ENCODE data around the gene PTPRJ.

PTPRJ gene

GRCh38 chr11:47955061-47955755 lies 25.2 kb upstream of the PTPRJ start:
- no peaks in the 10 kb centered on the region for H3K9me3 Mint-ChIP-seq (ENCODE audit: low read depth)
- peaks cover 24% of the 10 kb centered on the region for H3K4me1 Mint-ChIP-seq (ENCODE audit: low read depth)
- H3K36me3 Mint-ChIP-seq = no peaks in the 10 kb centered on the region
- no peak overlapping the region for H3K27ac Mint-ChIP-seq
- H3K4me3 Mint-ChIP-seq = no peak overlapping the region
- no peaks in the 10 kb centered on the region for H3K27me3 Mint-ChIP-seq

DNA sequence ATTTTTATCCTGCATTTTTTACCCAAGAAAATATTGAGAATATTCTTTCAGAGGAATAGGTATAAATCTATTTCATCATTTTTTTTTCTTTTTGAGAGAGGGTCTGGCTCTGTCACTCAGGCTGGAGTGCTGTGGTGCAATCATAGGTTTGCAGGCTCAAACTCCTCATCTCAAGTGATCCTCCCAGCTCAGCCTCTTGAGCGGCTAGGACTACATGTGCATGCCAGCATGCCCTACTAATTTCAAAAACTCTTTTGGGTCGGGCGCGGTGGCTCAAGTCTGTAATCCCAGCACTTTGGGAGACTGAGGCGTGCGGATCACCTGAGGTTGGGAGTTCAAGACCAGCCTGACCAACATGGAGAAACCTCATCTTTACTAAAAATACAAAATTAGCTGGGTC lies 20.3 kb upstream of the PTPRJ start:
- Mint-ChIP-seq H3K27me3 (no peaks in the 10 kb centered on the region), H3K36me3 (no peaks in the 10 kb centered on the region), H3K9me3 (ENCODE audit: low read depth) (no peaks in the 10 kb centered on the region), H3K4me3 (no peak overlapping the region), H3K27ac (no peak overlapping the region), H3K4me1 (ENCODE audit: low read depth) (peaks cover 6% of the 10 kb centered on the region)

DNA sequence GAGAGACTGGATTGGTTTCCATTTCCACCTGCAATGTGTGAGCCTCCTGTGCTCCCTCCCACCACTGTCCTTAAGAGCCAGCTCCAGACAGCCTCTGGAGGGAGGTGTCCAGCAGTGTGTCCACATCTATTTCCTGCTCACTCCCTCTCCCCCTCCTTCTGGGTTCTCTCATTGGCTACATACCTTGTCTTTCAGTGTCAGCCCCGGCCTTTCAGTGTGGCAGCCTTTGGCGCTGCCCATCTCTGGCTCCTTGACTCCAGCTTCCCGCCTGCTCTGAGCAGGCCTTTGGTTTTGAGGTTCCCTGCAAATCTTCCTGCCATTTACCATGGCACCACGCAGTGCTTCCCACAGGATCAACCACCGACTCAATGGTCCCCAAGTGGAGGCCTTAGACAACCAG lies 19.0 kb upstream of the PTPRJ start:
- Mint-ChIP-seq H3K4me1 (ENCODE audit: low read depth) (no peaks in the 10 kb centered on the region), H3K27ac (no peak overlapping the region), H3K4me3 (no peak overlapping the region), H3K27me3 (no peaks in the 10 kb centered on the region), H3K9me3 (ENCODE audit: low read depth) (no peaks in the 10 kb centered on the region), H3K36me3 (no peaks in the 10 kb centered on the region)

- H3K4me1 Mint-ChIP-seq (ENCODE audit: low read depth) = no peaks in the 10 kb centered on the region
- no peak overlapping the region for H3K4me3 Mint-ChIP-seq
- no peaks in the 10 kb centered on the region for H3K9me3 Mint-ChIP-seq (ENCODE audit: low read depth)
- no peaks in the 10 kb centered on the region for H3K36me3 Mint-ChIP-seq
- H3K27me3 Mint-ChIP-seq = no peaks in the 10 kb centered on the region
- no peak overlapping the region for H3K27ac Mint-ChIP-seq
These were observed 15.8 kb upstream of the PTPRJ start for GRCh38 chr11:47964546-47964945.

DNA sequence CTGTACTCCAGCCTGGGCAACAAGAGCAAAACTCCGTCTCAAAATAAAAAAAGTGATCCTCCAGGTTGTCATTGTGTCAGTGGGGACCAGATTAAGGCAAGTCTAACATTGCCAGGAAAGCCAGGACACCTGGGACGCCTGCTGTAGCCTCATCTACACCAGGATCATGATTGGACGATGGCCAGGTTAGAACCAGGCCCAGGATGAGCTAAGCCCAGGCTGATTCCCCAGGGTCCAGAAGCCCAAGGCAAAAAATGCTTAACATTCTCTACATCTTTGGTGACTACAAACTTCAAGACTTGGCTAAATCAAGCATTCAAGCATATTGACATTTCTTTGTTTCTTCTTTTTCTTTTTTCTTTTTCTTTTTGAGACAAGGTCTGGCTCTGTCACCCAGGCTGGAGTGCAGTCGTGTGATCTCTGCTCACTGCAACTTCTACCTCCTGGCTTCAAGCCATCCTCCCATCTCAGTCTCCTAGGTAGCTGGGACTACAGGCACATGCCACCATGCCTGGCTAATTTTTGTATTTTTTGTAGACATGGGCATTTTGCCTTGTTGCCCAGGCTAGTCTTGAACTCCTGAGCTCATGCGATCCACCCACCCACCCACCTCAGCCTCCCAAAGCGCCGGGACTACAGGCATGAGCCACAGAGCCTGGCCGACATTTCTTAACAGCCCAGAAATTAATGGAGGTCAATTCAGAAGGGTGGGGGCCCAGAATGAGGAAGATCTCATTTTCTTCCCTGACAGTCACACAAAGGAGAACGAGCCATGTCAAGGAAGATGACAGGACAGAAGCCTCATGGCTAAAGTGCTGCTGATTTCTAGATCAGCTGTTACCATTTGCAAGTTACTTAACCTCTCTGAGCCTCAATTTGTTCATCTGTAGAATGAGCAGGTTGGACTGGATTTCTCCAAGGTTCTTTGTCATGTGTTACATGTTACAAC lies 12.5 kb upstream of the PTPRJ start:
- Mint-ChIP-seq H3K4me3 (no peak overlapping the region), H3K27ac (no peak overlapping the region), H3K4me1 (ENCODE audit: low read depth) (no peaks in the 10 kb centered on the region), H3K36me3 (no peaks in the 10 kb centered on the region), H3K27me3 (no peaks in the 10 kb centered on the region), H3K9me3 (ENCODE audit: low read depth) (no peaks in the 10 kb centered on the region)

GRCh38 chr11:47969401-47969800 lies 11.0 kb upstream of the PTPRJ start:
- no peaks in the 10 kb centered on the region for H3K36me3 Mint-ChIP-seq
- H3K9me3 Mint-ChIP-seq (ENCODE audit: low read depth) = no peaks in the 10 kb centered on the region
- no peak overlapping the region for H3K4me3 Mint-ChIP-seq
- H3K27me3 Mint-ChIP-seq = no peaks in the 10 kb centered on the region
- no peak overlapping the region for H3K27ac Mint-ChIP-seq
- no peaks in the 10 kb centered on the region for H3K4me1 Mint-ChIP-seq (ENCODE audit: low read depth)

- Mint-ChIP-seq H3K27ac (no peak overlapping the region), H3K27me3 (no peaks in the 10 kb centered on the region), H3K36me3 (no peaks in the 10 kb centered on the region), H3K9me3 (ENCODE audit: low read depth) (no peaks in the 10 kb centered on the region), H3K4me1 (ENCODE audit: low read depth) (no peaks in the 10 kb centered on the region), H3K4me3 (no peak overlapping the region)
These were observed 8.9 kb upstream of the PTPRJ start for GRCh38 chr11:47971501-47971900.

GRCh38 chr11:47973173-47973572 lies 7.2 kb upstream of the PTPRJ start:
- Mint-ChIP-seq H3K36me3 (no peaks in the 10 kb centered on the region), H3K4me3 (no peak overlapping the region), H3K9me3 (ENCODE audit: low read depth) (no peaks in the 10 kb centered on the region), H3K27me3 (no peaks in the 10 kb centered on the region), H3K4me1 (ENCODE audit: low read depth) (no peaks in the 10 kb centered on the region), H3K27ac (no peak overlapping the region)

GRCh38 chr11:47976931-47977330 lies 3.4 kb upstream of the PTPRJ start:
- H3K4me3 Mint-ChIP-seq = no peak overlapping the region
- no peak overlapping the region for H3K27ac Mint-ChIP-seq
- H3K4me1 Mint-ChIP-seq (ENCODE audit: low read depth) = peaks cover 7% of the 10 kb centered on the region
- no peaks in the 10 kb centered on the region for H3K9me3 Mint-ChIP-seq (ENCODE audit: low read depth)
- H3K36me3 Mint-ChIP-seq = no peaks in the 10 kb centered on the region
- no peaks in the 10 kb centered on the region for H3K27me3 Mint-ChIP-seq

- Mint-ChIP-seq H3K9me3 (ENCODE audit: low read depth) (no peaks in the 10 kb centered on the region), H3K4me3 (no peak overlapping the region), H3K27ac (no peak overlapping the region), H3K27me3 (no peaks in the 10 kb centered on the region), H3K36me3 (no peaks in the 10 kb centered on the region), H3K4me1 (ENCODE audit: low read depth) (peaks cover 12% of the 10 kb centered on the region)
These were observed 2.7 kb upstream of the PTPRJ start for GRCh38 chr11:47977623-47978022.

DNA sequence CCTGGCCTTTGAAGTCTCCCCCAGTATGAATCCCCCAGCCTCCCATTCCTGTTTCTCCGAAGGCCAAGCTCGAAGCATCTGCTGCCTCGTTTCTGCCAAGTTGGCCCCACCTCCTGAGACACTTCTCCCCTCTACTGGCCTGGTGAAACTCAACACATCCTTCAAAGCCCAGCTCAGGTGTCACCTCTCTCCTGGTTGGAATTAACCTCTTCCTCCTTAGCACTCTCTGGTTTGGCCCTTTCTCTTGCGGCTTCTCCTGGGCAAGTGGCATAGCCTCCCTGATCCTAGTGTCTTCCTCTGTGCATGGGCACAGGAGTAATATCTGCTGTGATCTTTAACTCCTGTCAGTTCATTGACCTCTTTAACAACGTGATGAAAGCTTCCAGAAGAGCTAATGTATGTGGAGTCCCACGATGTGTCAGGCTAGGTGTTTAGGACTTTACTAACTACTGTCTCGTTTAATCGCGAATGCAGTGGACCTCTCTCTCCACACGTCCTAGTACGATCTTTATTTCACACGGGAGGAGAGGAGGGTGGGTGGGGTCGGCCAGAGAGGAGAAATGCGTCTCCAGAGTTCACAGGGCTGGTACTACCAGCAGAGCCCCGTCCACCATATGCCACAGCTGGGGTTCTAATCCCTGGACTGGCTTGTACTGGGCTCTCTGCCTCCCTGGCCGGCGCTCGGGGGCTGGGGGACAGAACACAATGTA lies 826 bp upstream of the PTPRJ start:
- Mint-ChIP-seq H3K27ac (peak overlapping the region; percentile 66), H3K4me1 (ENCODE audit: low read depth) (peaks cover 28% of the 10 kb centered on the region), H3K4me3 (peak overlapping the region; percentile 78), H3K36me3 (no peaks in the 10 kb centered on the region), H3K9me3 (ENCODE audit: low read depth) (no peaks in the 10 kb centered on the region), H3K27me3 (no peaks in the 10 kb centered on the region)

GRCh38 chr11:47980907-47981621 lies 705 bp downstream of the PTPRJ start:
- Mint-ChIP-seq H3K9me3 (ENCODE audit: low read depth) (no peaks in the 10 kb centered on the region), H3K27me3 (no peaks in the 10 kb centered on the region), H3K4me1 (ENCODE audit: low read depth) (peaks cover 29% of the 10 kb centered on the region), H3K27ac (no peak overlapping the region), H3K36me3 (no peaks in the 10 kb centered on the region), H3K4me3 (no peak overlapping the region)

DNA sequence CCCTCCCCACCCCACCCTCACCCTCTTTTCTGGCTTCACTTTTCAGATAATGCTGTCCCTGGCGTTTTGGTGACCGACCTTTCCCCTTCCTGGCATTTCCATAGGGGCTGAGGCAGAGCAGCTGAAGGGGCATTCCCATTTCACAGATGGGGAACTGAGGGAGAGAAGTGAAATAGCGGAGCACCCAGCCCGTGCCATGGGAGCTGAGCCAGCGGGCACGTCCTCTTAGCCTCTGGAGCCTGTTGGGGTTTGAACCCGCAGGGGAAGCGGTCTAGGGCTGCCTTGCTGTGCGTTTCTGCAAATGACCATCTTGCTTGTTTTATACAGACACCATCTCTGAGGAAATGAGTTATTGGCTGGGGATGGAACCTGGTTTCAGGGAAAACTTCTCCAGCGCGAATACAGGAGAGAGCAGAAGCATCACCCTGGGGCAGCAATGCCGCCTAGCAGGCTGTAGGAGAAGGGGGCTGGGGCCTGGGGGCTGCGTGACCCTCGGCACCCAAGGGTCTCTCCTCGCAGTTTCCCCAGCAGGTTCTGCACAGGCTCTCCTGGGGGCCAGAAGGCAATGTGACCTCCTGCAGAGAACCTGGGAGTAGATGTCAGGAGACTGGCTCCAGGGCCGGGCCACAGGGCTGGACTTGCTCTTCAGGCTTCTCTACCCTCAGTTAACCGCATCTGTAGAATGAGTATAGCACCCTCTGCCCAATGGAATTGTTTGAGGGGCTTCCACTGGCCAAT lies 1.5 kb downstream of the PTPRJ start:
- Mint-ChIP-seq H3K4me3 (peak overlapping the region; percentile 91), H3K9me3 (ENCODE audit: low read depth) (no peaks in the 10 kb centered on the region), H3K36me3 (no peaks in the 10 kb centered on the region), H3K27ac (peak overlapping the region; percentile 90), H3K27me3 (no peaks in the 10 kb centered on the region), H3K4me1 (ENCODE audit: low read depth) (peaks cover 37% of the 10 kb centered on the region)

DNA sequence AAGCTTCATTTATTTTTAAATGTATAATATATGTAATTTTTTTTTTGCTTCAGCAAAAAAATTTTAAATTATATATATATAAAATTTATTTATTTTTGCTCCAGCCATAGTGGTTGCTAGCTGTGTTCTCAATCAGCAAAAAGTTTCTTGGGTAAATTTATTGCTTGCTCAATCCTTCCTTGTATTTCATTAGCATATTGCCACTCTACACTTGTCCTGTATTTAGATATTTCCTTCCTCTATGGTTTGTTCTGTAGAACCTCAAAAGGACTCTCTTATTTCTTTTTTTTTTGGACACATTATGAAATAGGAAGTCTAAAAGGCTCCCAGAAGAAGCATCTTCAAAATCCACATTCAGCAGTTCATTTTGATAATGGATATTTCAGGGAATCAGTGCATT lies 2.3 kb downstream of the PTPRJ start:
- no peaks in the 10 kb centered on the region for H3K27me3 Mint-ChIP-seq
- H3K36me3 Mint-ChIP-seq = no peaks in the 10 kb centered on the region
- no peaks in the 10 kb centered on the region for H3K9me3 Mint-ChIP-seq (ENCODE audit: low read depth)
- peaks cover 42% of the 10 kb centered on the region for H3K4me1 Mint-ChIP-seq (ENCODE audit: low read depth)
- H3K4me3 Mint-ChIP-seq = peak overlapping the region; percentile 75
- peak overlapping the region; percentile 69 for H3K27ac Mint-ChIP-seq
